Stimulated activated CD8-positive, alpha-beta memory T cell treated with anti-CD3 and anti-CD28 coated beads, Interleukin-7, amount 100 ng/mL, for 48 hours (primary cell): ENCODE data around the gene JAK1.
"Not testable (repeated sequence)": the region's sequence is repeated elsewhere in the genome, so short reads cannot be mapped to it uniquely, and the experiment has no call there.

ENCODE experiments used
- DNase-seq, 2 donors: peaks; one replicate each; pipeline ENCODE4 v3.0.0-alpha.2; 2020; ENCODE audit warnings: low read depth in 1 of 2; ENCODE audit errors: extremely low read depth in 1 of 2

The JAK1 gene

DNA sequence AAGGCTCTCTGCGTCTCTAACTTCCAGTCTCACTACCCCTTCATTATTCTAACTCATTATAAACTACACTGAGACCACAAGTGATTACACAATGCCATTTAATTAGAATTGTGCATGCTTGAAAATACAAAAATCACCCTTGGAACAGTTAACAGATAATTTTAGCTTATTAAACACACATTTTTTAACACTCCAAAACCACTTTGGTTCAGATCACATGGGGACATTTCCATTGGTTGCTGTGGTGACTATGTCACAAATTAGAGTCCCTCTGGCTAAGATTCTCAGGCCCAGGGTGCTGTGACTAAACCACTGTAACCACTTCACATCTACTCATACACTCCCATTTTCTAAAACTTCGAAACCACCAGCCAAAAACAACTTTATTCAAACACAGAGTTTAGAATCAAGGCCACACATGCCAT lies 43.0 kb downstream of the JAK1 start:
- DNase-seq, result peak in 1 of 2 donors; percentile 54

DNA sequence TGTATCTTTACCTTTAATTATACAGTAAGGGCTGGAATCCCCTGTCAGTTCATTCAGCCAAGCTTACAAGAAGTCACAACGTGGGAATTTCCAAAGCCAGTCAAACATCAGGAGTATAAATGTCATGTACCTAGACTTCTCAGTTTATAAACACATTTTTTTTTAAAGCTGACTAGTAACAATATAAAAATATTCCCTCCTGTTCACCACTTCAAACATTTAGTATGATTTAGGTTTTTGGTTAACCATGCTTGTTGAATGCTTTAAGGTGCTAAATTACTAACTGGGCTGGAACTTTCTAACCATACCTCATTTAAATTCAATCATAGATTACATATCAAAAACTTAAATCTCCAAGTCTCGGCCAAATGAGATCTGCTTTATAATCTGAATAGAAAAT lies 44.0 kb downstream of the JAK1 start:
- DNase-seq, result no peak

DNA sequence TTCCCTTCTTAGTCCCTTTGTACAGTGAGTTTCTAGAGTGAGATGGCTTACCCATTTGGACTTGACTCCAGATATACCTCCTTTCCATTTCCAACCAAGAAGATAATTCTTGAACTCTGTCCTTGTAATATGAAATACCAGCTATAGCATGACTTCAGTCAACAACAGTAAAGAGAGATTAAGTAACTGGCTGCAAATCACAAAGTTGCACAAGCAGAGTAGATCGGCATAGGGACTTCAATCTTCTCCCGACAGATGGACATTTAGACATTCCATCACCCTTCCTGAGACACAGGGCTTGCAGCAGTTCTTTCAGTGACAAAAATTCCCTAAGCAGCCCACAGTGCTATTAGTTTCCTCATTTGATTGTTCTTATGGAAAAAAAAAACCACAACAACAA lies 44.6 kb downstream of the JAK1 start:
- no peak for DNase-seq

DNA sequence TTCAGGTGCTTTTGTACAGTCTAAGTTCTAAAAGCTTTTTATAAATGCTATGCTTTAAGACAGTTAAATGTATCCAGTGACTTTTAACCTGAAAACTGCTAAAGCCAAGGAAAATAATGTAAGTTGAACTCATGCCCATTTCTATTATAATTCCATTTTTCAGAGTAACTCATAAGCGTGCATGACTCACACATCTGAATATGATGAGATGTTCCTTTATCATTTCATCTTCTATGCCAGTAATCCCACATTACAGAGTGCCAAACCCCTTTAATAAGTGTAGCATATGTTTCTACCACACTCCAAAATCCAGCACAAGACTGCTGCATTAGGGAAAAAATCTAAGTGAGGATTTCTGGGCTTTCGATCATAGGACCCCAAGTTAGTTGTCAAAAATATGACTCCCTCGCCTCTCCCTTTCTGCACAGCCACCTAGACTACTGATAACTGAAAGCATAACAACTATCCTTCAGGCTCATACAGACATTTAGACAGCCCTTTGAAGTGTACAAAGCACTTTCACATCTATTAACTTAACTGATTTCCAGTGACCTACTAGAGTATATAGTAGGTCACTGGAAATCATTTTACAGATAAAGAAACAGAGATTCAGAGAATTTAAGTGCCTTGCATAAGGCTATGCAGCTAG lies 45.3 kb downstream of the JAK1 start:
- no peak for DNase-seq

DNA sequence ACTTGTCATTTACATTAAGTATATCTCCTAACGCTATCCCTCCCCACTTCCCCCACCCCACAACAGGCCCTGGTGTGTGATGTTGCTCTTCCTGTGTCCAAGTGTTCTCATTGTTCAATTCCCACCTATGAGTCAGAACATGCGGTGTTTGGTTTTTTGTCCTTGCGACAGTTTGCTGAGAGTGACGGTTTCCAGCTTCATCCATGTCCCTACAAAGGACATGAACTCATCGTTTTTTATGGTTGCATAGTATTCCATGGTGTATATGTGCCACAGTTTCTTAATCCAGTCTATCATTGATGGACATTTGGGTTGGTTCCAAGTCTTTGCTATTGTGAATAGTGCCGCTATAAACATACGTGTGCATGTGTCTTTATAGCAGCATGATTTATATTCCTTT lies 47.2 kb downstream of the JAK1 start:
- not testable (repeated sequence) for DNase-seq

DNA sequence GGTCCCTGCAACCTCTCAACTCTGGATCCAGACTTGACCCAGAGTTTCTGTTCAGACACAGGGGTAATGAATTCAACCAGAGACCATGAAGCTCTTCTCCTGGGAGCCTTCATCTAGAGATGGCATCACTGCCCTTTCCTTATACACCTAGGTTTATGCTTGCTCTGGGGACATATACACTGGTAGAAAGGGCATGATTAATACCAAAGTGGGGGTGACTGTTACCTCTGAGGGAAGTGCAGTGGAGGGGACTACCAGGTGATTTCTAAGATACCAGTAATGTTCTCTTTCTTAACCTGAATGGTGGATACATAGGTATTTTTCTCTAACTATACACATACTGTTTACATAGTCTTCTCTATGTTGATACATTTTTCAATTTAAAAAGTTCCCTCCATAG lies 48.4 kb downstream of the JAK1 start:
- no peak for DNase-seq

DNA sequence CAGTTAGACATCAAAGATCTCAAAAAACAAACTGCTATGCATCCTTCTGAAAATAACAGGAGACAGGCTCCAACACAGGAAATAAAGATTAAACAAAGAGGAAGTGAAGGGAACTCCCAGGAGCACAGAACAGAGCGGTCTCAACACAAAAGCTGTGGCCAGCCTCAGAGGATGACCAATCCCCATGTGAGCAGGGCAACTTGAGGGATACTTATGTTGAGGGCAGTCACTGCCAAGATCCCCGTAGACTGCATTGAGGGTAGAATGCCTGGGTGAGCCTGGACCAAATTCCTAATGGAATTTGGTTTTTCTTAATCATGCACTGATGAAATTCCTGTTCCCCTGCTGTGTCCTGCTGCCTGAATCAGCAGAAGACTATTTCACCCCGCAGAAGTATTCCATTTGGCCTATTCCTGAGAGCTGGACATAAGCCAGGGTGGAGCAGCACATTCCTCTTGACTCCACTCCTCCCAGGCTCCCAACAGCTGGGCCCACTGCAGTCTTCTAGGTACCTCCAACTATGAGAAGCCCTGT lies 49.0 kb downstream of the JAK1 start:
- DNase-seq, result no peak

DNA sequence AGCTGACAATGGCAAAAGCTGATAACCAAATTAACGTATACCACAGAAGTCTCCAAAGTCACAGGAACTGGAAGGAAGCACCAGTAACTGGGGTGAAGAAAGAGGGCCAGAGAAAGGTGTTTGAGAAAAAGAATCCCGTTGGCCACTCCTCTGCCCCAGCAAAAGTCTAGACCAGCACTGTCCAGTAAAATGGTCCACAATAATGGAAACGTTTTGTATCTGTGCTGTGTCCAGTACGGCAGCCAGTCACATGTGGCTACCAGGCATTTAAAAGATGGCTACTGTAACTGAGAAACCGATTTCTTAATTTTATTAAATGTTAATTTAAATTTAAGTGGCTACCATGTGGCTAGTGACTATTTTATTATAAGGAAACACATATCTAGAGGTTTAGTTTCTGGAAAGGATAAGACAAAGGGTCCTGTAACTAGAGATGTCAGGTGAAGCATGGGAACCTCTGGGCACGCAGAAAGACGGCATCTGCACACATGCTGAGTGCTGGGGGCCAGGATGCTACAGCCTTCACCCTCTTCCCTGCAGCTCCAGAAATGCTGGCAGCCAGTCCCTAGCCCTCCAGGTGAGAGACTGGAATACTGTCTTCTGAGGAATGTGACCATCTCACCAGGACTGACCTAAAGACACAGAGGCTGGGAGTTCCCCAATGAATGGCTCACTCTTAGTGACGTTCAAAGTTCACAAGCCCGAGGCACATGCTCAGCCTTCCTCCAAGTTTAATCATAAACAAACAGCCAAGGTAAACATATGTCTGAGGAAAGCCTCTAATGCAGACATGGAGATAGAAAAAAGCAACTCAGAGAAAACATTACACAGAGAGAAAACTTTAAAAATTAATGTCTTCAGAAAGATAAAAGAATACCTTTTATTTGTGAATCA lies 50.7 kb downstream of the JAK1 start:
- no peak for DNase-seq

DNA sequence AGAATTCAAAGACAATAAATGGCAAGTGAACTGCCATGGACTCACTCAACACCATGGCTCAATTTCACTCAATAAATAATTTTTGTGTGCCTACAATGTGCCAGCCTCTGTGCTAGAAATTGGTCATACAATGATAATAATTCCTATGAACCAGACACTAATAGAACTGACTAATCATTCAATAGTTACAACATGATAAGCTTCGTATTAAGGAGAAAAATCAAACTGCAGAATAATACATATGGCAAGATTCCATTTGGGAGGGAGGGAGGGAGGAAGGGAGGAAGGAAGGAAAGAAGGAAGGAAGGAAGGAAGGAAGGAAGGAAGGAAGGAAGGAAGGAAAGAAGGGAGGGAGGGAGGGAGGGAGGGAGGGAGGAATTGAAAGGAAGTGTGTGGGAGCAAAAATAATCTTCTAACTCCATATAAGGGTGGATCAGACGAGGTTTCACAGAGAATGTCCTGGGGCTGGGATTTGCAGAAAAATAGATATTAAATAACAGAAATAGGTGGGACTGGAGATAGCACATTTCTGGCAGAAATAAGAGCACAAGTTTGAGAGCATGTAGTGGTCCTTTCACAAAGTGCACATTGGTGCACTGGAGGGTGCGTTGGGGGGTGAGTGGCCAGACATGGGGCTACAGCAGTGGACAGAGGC lies 52.9 kb downstream of the JAK1 start:
- no peak for DNase-seq

DNA sequence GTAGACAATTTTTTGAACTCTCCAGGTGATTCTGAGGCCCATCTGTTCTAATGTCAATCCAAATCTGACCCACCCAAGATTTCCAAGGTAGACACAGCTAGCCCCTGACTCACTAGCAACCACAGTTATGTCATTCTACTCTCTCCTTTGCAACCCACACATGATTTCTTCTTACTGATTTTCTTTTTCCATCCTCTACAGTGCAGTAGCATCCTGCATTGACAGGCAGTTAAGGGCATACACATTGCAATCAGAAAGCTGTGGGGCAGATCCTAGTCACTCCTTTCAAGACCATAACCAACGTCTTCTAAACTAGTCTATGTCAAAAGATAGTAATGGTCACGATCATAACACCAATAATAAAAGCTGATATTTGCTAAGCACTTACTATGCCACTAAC lies 54.2 kb downstream of the JAK1 start:
- no peak for DNase-seq

DNA sequence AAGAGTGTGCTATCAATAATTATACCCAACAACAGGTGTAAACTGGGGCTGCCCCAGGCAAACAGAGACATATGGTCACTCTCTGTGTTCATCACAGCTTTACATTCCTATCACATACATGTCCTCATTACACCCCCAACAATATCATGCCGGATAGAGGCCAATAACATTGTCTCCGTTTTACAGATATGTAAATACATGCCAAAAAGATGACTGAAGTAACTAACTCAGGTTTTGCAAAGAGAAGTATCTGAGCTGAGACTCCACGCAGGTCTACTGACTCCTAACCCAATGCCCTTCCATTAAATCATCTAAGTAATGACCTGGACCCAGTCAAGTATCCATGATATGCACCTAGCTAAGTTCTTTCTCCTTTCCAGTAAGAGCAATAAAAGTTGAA lies 55.0 kb downstream of the JAK1 start:
- no peak for DNase-seq

DNA sequence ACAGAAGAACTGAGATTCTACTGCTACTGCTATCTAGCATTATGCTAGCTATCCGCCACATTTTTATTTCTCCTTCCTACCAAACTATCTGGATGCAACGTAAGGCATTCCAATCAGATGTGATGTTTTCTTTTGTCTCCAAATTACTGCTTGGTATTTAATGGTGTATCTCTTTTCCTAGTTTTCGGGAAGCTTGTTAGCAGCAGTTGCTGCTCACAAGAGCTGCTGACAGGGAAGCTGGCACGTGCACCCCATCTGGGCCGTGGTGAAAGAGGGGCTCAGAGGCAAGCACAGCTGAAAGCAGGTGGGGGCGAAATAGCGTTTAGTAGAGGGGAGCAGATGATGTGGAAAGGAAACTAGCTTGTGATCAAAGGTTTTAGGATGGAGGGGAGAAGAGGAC lies 57.3 kb downstream of the JAK1 start:
- no peak for DNase-seq

DNA sequence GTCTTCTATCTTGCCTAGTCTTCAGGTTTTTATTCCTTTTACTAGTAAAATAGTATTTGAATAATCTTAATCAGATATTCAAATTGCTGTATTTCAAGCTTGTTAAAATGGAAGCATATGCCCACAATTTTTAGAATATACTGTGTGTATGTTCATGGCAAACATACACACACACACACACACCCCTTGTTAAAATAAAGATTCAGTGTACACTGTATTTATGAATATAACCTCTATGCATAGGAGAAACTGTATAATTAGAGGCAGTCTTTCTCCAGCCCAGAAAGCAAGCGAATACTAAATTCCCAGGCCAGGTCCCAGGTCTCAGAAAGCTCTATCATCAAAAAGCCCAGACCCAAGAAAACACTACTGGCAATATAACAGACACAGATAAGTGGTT lies 57.8 kb downstream of the JAK1 start:
- no peak for DNase-seq

DNA sequence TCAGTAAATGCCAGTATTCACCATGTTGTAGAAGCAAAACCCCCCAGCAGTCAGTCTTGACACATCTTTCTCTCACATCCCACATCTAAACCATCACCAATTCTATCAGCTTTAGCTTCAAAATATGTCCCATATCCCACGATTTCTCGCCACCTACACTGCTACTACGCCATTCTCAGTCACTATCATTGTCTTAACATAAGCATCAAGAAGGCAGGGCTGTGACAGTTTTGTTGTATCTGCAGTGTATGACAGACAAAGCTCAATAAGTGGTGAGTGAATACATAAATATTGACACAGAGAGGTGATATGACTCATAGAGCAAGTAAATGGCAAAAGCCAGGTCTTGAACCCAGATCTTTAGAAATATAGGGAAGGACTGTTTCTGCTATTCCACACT lies 59.9 kb downstream of the JAK1 start:
- DNase-seq, result no peak

DNA sequence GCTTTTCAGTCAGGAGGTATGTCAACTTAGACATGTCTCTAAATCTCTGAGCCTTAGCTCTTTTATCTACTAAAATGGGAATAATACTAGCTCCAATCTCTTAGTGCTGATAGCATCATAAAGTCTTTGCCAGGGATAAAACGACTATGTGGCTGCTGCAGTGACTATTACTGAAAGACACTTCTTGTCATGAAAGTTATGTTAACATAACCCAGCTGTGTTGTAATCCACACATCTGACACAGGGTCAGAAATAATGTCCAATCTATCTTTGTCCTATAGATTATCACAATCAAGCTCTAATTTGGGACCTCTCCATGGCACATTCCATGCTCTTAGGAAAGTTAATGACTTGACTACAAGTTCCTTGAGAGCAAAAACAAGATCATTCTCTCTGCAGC lies 62.8 kb downstream of the JAK1 start:
- no peak for DNase-seq

DNA sequence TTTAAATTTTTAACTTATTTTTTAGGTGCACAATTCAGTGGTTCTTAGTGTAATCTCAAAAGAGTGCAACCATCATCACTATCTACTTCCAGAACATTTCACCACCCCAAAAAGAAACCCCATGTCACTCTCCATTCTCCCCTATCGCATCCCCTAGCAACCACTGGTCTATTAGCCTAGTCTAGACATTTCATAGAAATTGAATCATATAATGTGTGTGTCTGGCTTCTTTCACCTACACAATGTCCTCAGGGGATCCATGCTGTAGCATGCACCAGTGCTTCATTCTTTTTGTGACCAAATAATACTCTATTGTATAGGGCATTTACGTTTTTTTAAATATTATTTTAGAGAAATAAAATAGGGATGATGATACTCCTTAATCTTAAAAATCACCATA lies 64.7 kb downstream of the JAK1 start:
- DNase-seq, result no peak

DNA sequence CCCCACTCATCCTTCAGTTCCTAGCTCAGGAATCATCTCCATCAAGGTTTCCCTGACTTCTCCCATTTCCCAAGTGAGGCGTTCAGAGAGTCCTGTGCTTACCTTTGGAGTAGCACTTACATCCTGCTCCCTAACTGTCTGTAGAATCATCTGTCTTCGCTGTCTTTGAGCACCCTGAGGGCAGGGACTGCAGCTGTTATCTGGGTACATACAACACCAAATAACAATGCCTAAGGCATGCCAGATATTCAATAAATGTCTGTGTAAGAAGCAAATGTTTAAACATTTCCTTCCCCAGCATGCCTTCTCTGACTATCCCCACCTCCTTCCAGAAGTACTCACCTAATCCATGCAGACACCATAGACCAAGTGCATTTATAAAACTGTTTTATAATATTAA lies 65.4 kb downstream of the JAK1 start:
- no peak for DNase-seq

DNA sequence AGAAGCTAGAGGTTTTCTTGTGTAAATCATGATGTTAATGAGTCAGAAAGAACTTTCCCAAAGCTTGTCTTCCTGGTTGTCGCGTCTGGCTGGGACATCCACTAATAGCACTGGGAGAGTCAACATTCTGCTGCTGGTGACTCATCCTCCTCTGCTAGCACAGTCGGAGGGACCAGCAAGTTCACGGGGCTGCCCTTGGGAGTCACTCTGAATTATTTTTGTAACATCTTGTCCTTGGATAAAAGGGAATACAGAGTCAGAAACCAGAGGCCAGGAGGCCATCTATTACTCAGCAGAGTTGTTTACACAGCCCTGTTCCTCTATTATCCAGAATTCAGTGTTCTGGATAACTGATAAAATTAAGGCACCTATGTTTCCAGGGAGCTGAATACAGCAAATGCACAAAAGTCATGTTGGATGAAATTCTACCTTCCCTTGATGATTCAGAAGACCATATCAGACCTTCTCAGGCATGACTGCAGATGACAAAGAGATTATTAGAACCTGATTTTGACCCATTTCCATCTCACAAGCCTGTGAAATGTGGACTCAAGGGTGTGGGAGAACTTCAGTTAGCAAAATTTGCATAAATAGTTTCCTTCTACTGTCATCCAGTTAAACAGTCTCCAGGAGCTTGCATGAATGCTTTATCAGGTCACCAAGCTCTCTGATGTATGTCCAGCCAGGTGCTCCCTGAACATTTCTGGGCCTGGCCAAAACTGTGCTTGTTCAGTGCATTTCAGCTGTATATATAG lies 68.1 kb downstream of the JAK1 start:
- DNase-seq, result no peak

DNA sequence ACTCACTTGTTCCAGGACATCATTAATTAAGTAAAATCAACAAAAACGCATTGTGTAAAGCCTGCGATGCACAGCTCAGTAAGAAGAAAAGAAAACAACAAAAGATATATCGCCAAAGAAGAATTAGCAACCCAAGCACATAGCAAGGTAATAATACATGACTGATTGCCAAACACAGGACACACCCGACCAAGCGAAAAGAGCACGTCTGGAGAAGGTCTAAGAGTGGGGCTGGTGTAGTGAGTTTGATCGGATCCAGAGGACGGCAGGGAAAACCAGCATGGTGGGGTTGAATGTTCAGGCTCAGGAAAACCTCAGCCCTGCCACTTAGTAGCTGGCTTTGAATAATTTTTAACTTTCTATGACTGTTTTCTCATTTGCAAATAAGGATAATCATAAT lies 69.8 kb downstream of the JAK1 start:
- DNase-seq, result no peak

DNA sequence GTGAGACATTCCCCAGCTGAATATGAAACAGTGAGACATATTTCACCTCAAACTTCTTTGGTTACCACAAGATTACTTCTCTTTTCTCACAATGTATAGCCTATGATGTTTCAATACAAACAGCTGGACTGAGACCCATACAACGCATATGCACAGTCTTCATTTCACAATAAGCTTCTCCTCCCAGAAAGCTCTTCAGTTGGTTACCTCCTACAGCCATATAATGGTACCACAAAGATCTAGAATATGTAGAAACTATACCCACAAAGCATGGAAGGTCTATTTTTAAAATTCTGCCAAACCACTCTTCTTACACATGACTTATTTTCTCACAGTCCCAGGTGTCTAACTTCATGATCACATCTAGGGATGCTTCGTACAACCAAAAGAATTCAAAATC lies 70.8 kb downstream of the JAK1 start:
- DNase-seq, result no peak
